ENCODE results near the gene SAMM50.

GRCh38 chr22:44012591-44012990 lies 57.3 kb downstream of the SAMM50 start:
- TF ChIP-seq EZH2phosphoT487 (IDR thresholded peaks at IDR 0.05; ENCODE audit: insufficient read depth, low read depth) (no peak), EZH2 (IDR thresholded peaks at IDR 0.05; ENCODE audit: insufficient read depth, poor library complexity, severe bottlenecking) (no peak)

Measured in GM23248 (cell line).